KOPT-K1 (cell line): ENCODE results near the gene SCAMP3.
A peak's percentile ranks its signal among the peaks of the same experiment; 100 is the strongest.
"Not testable (repeated sequence)": the region's sequence is repeated elsewhere in the genome, so short reads cannot be mapped to it uniquely, and the experiment has no call there.

Source experiments
- H3K27ac ChIP-seq: fragments of 200-600 bp; sonication (generic); 2 replicates; pipeline ENCODE4 v1.5.1; 2016; ENCODE audit warnings: antibody characterized with exemption, mild to moderate bottlenecking, low read depth, low read length; ENCODE audit not compliant: poor library complexity, severe bottlenecking
- H3K36me3 ChIP-seq: fragments of 200-600 bp; sonication (generic); 2 replicates; pipeline ENCODE4 v1.5.1; 2017; ENCODE audit warnings: antibody characterized with exemption, mild to moderate bottlenecking, low read length, moderate library complexity; ENCODE audit not compliant: insufficient read depth
- H3K9me3 ChIP-seq: fragments of 200-600 bp; sonication (generic); 2 replicates; pipeline ENCODE4 v1.5.1; 2017; ENCODE audit warnings: antibody characterized with exemption, low read length, mild to moderate bottlenecking; ENCODE audit not compliant: insufficient read depth, poor library complexity, severe bottlenecking

Gene SCAMP3

DNA sequence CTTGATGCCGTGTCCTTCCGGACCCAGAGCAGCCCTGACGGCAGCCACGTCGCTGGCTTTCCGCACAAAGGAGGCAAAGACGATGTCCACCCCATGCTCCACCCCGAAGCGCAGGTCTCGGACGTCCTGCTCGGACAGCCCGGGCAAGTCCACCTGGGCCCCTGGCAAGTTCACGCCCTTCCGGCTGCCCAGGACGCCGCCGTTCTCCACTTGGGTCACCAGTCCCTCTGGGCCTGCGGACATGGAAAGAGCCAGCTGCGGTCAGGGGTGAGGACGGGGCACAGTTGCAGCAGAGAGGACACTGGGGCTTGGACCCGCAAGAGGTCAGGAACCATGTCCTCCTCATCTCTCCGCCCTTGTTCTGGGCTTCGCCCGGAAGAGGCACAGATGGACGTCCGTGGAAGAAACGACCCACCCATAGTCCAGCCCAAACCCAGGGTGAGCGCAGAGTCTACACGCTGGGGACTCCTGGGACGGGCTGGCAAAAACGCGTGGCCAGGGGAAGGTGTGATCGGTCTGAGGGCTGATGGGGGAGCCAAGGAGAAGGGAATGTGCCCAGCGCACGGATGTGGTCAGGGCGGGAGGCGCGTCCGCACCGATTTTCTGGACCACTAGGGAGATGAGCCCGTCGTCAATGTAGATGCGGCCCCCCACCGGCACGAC is 32.5 kb upstream of the SCAMP3 start:
- no peak overlapping the region for H3K27ac ChIP-seq
- no peaks in the 10 kb centered on the region for H3K9me3 ChIP-seq
- no peaks in the 10 kb centered on the region for H3K36me3 ChIP-seq

- Histone ChIP-seq H3K36me3 (no peaks in the 10 kb centered on the region), H3K27ac (no peak overlapping the region), H3K9me3 (no peaks in the 10 kb centered on the region)
These were observed 31.1 kb upstream of the SCAMP3 start for GRCh38 chr1:155293086-155293749.

DNA sequence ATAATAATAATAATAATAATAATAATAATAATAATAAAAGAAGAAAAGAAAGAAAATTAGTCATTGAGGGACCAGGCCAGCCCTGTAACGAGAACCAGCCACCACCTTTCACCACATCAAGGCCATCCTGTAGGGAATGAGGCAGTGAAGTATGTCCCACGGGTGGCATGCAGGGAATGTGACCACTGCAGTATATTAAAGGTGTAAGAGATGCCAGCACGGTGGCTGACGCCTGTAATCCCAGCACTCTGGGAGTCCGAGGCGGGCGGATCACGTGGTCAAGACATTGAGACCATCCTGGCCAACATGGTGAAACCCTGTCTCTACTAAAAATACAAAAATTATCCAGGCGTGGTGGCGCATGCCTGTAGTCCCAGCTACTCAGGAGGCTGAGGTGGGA is 28.8 kb upstream of the SCAMP3 start:
- not testable (repeated sequence) for H3K9me3 ChIP-seq, H3K36me3 ChIP-seq, H3K27ac ChIP-seq

- no peak overlapping the region for H3K27ac ChIP-seq
- H3K36me3 ChIP-seq, result no peaks in the 10 kb centered on the region
- no peaks in the 10 kb centered on the region for H3K9me3 ChIP-seq
These were observed 25.9 kb upstream of the SCAMP3 start for GRCh38 chr1:155287987-155288543.

DNA sequence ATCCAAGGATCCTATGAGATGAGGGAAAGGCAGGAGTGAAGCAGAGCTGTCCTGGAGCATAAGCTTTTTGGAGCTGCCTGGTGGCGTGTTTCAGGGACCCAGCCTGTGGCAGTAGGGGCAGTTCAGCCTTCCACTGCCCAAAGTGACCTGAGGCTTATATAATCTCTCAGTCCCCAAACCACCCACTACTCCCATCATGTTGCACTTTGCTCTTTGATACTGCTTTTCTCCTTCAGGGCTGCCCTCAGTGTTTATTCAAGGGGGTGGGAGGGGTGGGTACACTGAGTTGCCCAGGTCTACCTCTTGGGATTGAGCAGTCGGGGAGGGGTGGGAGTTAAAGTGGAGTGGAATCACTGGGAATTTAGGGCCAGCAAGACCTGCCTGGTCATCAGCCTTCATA is 24.4 kb upstream of the SCAMP3 start:
- H3K36me3 ChIP-seq, result no peaks in the 10 kb centered on the region

GRCh38 chr1:155285631-155286044 is 23.5 kb upstream of the SCAMP3 start:
- Histone ChIP-seq H3K9me3 (no peaks in the 10 kb centered on the region), H3K27ac (no peak overlapping the region), H3K36me3 (no peaks in the 10 kb centered on the region)

More for the DNA sequence above, 24.4 kb upstream of the SCAMP3 start:
- no peaks in the 10 kb centered on the region for H3K9me3 ChIP-seq
- no peak overlapping the region for H3K27ac ChIP-seq

DNA sequence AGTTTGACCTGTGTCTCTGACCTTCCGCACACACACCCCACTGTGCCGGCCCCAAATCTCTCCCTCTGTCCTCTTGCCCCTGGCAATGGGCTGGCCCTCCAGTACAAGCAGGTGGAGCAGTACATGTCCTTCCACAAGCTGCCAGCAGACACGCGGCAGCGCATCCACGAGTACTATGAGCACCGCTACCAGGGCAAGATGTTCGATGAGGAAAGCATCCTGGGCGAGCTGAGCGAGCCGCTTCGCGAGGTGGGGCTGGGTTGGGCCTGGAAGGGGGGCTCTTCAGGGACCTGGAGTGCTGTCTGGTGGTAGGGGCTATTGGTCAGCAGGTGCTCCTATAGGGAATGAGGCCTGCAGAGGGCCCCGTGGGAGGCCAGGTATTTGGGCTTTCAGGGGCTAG is 22.9 kb upstream of the SCAMP3 start:
- H3K9me3 ChIP-seq, result no peaks in the 10 kb centered on the region
- no peaks in the 10 kb centered on the region for H3K36me3 ChIP-seq
- no peak overlapping the region for H3K27ac ChIP-seq

GRCh38 chr1:155284476-155284875 is 22.3 kb upstream of the SCAMP3 start:
- Histone ChIP-seq H3K27ac (no peak overlapping the region), H3K9me3 (no peaks in the 10 kb centered on the region), H3K36me3 (no peaks in the 10 kb centered on the region)

DNA sequence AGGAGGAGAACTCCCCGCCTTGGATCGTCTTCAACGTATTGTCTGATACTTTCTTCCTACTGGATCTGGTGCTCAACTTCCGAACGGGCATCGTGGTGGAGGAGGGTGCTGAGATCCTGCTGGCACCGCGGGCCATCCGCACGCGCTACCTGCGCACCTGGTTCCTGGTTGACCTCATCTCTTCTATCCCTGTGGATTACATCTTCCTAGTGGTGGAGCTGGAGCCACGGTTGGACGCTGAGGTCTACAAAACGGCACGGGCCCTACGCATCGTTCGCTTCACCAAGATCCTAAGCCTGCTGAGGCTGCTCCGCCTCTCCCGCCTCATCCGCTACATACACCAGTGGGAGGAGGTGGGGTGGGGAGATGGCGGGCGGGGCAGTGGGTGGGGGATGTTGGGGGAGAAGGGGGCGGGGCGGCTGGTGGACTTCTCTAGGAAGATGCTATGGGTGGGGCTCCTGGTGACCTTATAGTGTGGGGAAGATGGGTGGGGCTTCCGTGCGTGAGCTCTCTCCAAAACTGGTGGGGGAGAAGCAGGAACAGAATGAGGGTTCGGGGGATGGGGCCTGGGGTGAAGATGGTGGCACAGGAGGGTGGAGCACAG is 20.4 kb upstream of the SCAMP3 start:
- no peak overlapping the region for H3K27ac ChIP-seq
- no peaks in the 10 kb centered on the region for H3K9me3 ChIP-seq
- no peaks in the 10 kb centered on the region for H3K36me3 ChIP-seq

GRCh38 chr1:155279268-155279667 is 17.1 kb upstream of the SCAMP3 start:
- no peak overlapping the region for H3K27ac ChIP-seq
- no peaks in the 10 kb centered on the region for H3K9me3 ChIP-seq
- H3K36me3 ChIP-seq, result no peaks in the 10 kb centered on the region

GRCh38 chr1:155278689-155279160 is 16.6 kb upstream of the SCAMP3 start:
- H3K36me3 ChIP-seq, result no peaks in the 10 kb centered on the region
- no peak overlapping the region for H3K27ac ChIP-seq
- no peaks in the 10 kb centered on the region for H3K9me3 ChIP-seq

- peak overlapping the region; percentile 21 for H3K27ac ChIP-seq
- no peaks in the 10 kb centered on the region for H3K36me3 ChIP-seq
- H3K9me3 ChIP-seq, result no peaks in the 10 kb centered on the region
These were observed 15.9 kb upstream of the SCAMP3 start for GRCh38 chr1:155277902-155278688.

- no peaks in the 10 kb centered on the region for H3K9me3 ChIP-seq
- H3K27ac ChIP-seq, result peak within 1 kb of the TSS; percentile 21
- H3K36me3 ChIP-seq, result no peaks in the 10 kb centered on the region
These were observed 15.1 kb upstream of the SCAMP3 start, which contains the start of gene HCN3 for GRCh38 chr1:155277070-155277901. HCN3 (plus strand) TSS chr1:155277463; CDS start chr1:155277591, 128 bp downstream.
